HK-2 (cell line): Measurements from ENCODE around the gene PROSER2.
A peak's percentile ranks its signal among the peaks of the same experiment; 100 is the strongest.

Experiments
- DNase-seq: peaks from one replicate; pipeline ENCODE4 v3.0.0-alpha.2; 2018; ENCODE audit not compliant: unreplicated experiment

PROSER2 gene

GRCh38 chr10:11866199-11866925, 43.2 kb downstream of the PROSER2 start:
- no peak for DNase-seq

- no peak for DNase-seq
These were observed 46.1 kb downstream of the PROSER2 start for GRCh38 chr10:11869219-11869618.

- DNase-seq, result no peak
These were observed 46.7 kb downstream of the PROSER2 start for GRCh38 chr10:11869743-11870460.

GRCh38 chr10:11870461-11870780, 47.3 kb downstream of the PROSER2 start:
- no peak for DNase-seq

GRCh38 chr10:11870900-11871400, 47.8 kb downstream of the PROSER2 start:
- no peak for DNase-seq

- no peak for DNase-seq
These were observed 48.3 kb downstream of the PROSER2 start for GRCh38 chr10:11871466-11871865.

- no peak for DNase-seq
These were observed 51.7 kb downstream of the PROSER2 start for GRCh38 chr10:11874568-11875493.

GRCh38 chr10:11875494-11876281, 52.5 kb downstream of the PROSER2 start:
- DNase-seq, result peak; percentile 67

- DNase-seq, result no peak
These were observed 53.2 kb downstream of the PROSER2 start for GRCh38 chr10:11876324-11876723.

GRCh38 chr10:11876805-11877590, 53.8 kb downstream of the PROSER2 start:
- no peak for DNase-seq

- no peak for DNase-seq
These were observed 54.4 kb downstream of the PROSER2 start for GRCh38 chr10:11877591-11877905.

- DNase-seq, result no peak
These were observed 55.6 kb downstream of the PROSER2 start for GRCh38 chr10:11878776-11879175.

GRCh38 chr10:11879387-11880094, 56.4 kb downstream of the PROSER2 start:
- no peak for DNase-seq

- no peak for DNase-seq
These were observed 57.2 kb downstream of the PROSER2 start for GRCh38 chr10:11880151-11881029.

- no peak for DNase-seq
These were observed 57.9 kb downstream of the PROSER2 start for GRCh38 chr10:11881030-11881476.

GRCh38 chr10:11881477-11882417, 58.6 kb downstream of the PROSER2 start:
- peak; percentile 60 for DNase-seq

GRCh38 chr10:11882646-11883375, 59.7 kb downstream of the PROSER2 start:
- DNase-seq, result no peak
